Trophoblast cell (in vitro differentiated cells and primary cell): ENCODE results near the gene ATF6.

Source experiments
- DNase-seq, 2 donors: peaks; one replicate each; pipeline ENCODE4 v3.0.0-alpha.2; 2016
- H2AFZ ChIP-seq: 2 replicates; pipeline ENCODE4 v1.6.1; 2013; ENCODE audit warnings: low read length, moderate library complexity, mild to moderate bottlenecking; ENCODE audit not compliant: insufficient read depth, poor library complexity
- H2AK5ac ChIP-seq: 2 replicates; pipeline ENCODE4 v1.6.1; 2013; ENCODE audit warnings: mild to moderate bottlenecking, low read length
- H2BK120ac ChIP-seq: 2 replicates; pipeline ENCODE4 v1.6.1; 2013; ENCODE audit warnings: low read length, mild to moderate bottlenecking, moderate library complexity; ENCODE audit not compliant: insufficient read depth, poor library complexity
- H2BK12ac ChIP-seq: 2 replicates; pipeline ENCODE4 v1.6.1; 2013; ENCODE audit warnings: mild to moderate bottlenecking, low read length, moderate library complexity
- H2BK5ac ChIP-seq: 2 replicates; pipeline ENCODE4 v1.6.1; 2013; ENCODE audit warnings: low read length, low read depth, moderate library complexity, mild to moderate bottlenecking; ENCODE audit not compliant: poor library complexity
- H3K14ac ChIP-seq: 2 replicates; pipeline ENCODE4 v1.6.1; 2013; ENCODE audit warnings: mild to moderate bottlenecking, low read length
- H3K18ac ChIP-seq: 2 replicates; pipeline ENCODE4 v1.6.1; 2013; ENCODE audit warnings: mild to moderate bottlenecking, low read length
- H3K23ac ChIP-seq: 2 replicates; pipeline ENCODE4 v1.6.1; 2013; ENCODE audit warnings: low read length
- H3K27ac ChIP-seq: 2 replicates; pipeline ENCODE4 v1.5.1; 2013; ENCODE audit warnings: low read depth, mild to moderate bottlenecking, inconsistent platforms, low read length, moderate library complexity
- H3K27me3 ChIP-seq: 2 replicates; pipeline ENCODE4 v1.6.1; 2013; ENCODE audit warnings: inconsistent platforms, mild to moderate bottlenecking, low read length, moderate library complexity; ENCODE audit not compliant: insufficient read depth
- H3K36me3 ChIP-seq, 2 experiments: 1 replicate in 1 of 2; 2 replicates in 1 of 2; pipeline ENCODE4 v1.6.1; 2013; ENCODE audit warnings: low read length in 2 of 2, mild to moderate bottlenecking in 2 of 2, moderate library complexity in 1 of 2; ENCODE audit not compliant: insufficient read depth in 2 of 2, control insufficient read depth in 1 of 2
- H3K4ac ChIP-seq: 2 replicates; pipeline ENCODE4 v1.6.1; 2013; ENCODE audit warnings: low read depth, mild to moderate bottlenecking, low read length, moderate library complexity
- H3K4me1 ChIP-seq, 2 experiments: 1 replicate in 1 of 2; 2 replicates in 1 of 2; pipeline ENCODE4 v1.6.1; 2013; ENCODE audit warnings: low read length in 2 of 2, mild to moderate bottlenecking in 2 of 2, moderate library complexity in 1 of 2; ENCODE audit not compliant: insufficient read depth in 2 of 2, control insufficient read depth in 1 of 2
- H3K4me2 ChIP-seq: 2 replicates; pipeline ENCODE4 v1.6.1; 2013; ENCODE audit warnings: inconsistent platforms, mild to moderate bottlenecking, low read length, moderate library complexity
- H3K4me3 ChIP-seq: 2 replicates; pipeline ENCODE4 v1.5.1; 2013; ENCODE audit warnings: mild to moderate bottlenecking, low read depth, low read length, inconsistent platforms
- H3K79me1 ChIP-seq: one replicate; pipeline ENCODE4 v1.6.1; 2013; ENCODE audit warnings: low read length
- H3K79me2 ChIP-seq: 2 replicates; pipeline ENCODE4 v1.6.1; 2013; ENCODE audit warnings: low read length, mild to moderate bottlenecking; ENCODE audit not compliant: control insufficient read depth, insufficient read depth, poor library complexity
- H3K9ac ChIP-seq: 2 replicates; pipeline ENCODE4 v1.6.1; 2013; ENCODE audit warnings: mild to moderate bottlenecking, low read length
- H3K9me3 ChIP-seq: 2 replicates; pipeline ENCODE4 v1.6.1; 2013; ENCODE audit warnings: low read depth, mild to moderate bottlenecking, control low read depth, inconsistent platforms, low read length; ENCODE audit not compliant: insufficient read depth
- H4K12ac ChIP-seq: 2 replicates; pipeline ENCODE4 v1.6.1; 2013; ENCODE audit warnings: low read depth, mild to moderate bottlenecking, low read length, moderate library complexity
- H4K8ac ChIP-seq: 2 replicates; pipeline ENCODE4 v1.6.1; 2013; ENCODE audit warnings: low read depth, mild to moderate bottlenecking, low read length, moderate library complexity
- H4K91ac ChIP-seq: one replicate; pipeline ENCODE4 v1.6.1; 2013; ENCODE audit warnings: low read depth, mild to moderate bottlenecking, low read length, moderate library complexity
- WGBS: extraction: QIAGEN DNeasy Blood & Tissue Kit; methylation state at CpG from one replicate; pipeline ENCODE4 v1.1.7; 2013; ENCODE audit warnings: missing lambda C conversion rate; ENCODE audit not compliant: insufficient read length, insufficient coverage; ENCODE audit errors: extremely low coverage; 5-methylcytosine and 5-hydroxymethylcytosine counted together

ATF6 gene

DNA sequence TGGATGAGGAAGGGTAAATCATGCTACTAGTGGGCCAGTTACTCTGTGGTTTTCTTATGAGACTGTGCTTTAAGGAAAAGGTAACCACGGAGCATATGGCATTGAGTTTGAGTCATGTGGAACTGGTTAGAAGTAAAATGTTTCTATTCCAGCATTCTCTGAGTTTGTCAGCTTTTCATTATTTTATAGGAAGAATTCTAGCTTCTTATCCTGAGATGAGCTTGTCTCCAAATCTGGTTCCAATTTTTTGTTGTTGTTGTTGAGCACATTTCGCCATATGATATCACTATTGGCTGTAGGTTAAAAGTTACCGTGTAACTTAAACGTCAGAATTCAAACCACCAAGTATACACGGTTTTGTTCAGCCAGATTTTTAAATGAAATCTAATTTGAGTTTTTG lies 69.9 kb downstream of the ATF6 start:
- H3K4me1 ChIP-seq, result no peaks in the 10 kb centered on the region
- no peak overlapping the region for H3K4ac ChIP-seq
- H3K4me2 ChIP-seq, result no peak overlapping the region
- H3K18ac ChIP-seq, result no peak overlapping the region
- no CpG with 5 or more reads among the region's 5 CpGs for WGBS
- H3K23ac ChIP-seq, result no peak overlapping the region
- H2AFZ ChIP-seq, result no peak overlapping the region
- H3K27me3 ChIP-seq, result no peaks in the 10 kb centered on the region
- H3K79me1 ChIP-seq, result no peaks in the 10 kb centered on the region
- peaks cover 2% of the 10 kb centered on the region for H3K9me3 ChIP-seq
- H3K4me3 ChIP-seq, result no peak overlapping the region
- H2BK120ac ChIP-seq, result no peak overlapping the region
- H2BK5ac ChIP-seq, result no peak overlapping the region
- no peak overlapping the region for H2BK12ac ChIP-seq
- no peak overlapping the region for H4K12ac ChIP-seq
- H3K9ac ChIP-seq, result no peak overlapping the region
- no peak overlapping the region for H3K14ac ChIP-seq
- no peak overlapping the region for H4K8ac ChIP-seq
- H3K36me3 ChIP-seq, result peaks cover 0 to 2% of the 10 kb centered on the region in 2 experiments
- DNase-seq, result no peak
- no peak overlapping the region for H2AK5ac ChIP-seq
- H3K79me2 ChIP-seq, result no peaks in the 10 kb centered on the region
- H4K91ac ChIP-seq, result no peak overlapping the region
- no peak overlapping the region for H3K27ac ChIP-seq

DNA sequence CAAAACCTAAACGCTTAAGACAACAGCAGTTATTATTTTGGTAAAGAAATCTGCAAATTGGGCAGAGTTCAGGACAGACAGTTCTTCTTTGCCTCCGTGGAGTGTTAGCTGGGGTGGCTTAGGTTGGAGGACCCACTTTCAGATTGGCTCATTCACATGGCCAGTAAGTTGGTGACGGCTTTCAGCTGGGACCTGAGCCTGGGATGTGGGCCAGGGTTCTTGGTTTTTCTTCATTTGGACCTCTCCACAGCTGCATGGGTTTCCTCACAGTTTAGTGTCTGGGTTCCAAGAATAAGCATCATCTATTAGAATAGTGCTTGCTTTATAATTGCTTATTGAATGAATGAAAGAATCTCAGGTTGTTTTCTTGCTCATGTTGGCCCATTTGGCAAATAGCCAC lies 72.2 kb downstream of the ATF6 start:
- Histone ChIP-seq H4K8ac (no peak overlapping the region), H2BK120ac (no peak overlapping the region), H3K4me3 (no peak overlapping the region), H2BK12ac (no peak overlapping the region), H3K79me1 (no peaks in the 10 kb centered on the region), H3K79me2 (no peaks in the 10 kb centered on the region), H3K14ac (no peak overlapping the region), H3K4ac (no peak overlapping the region), H3K23ac (no peak overlapping the region), H4K91ac (no peak overlapping the region), H3K36me3 (peaks cover 3 to 4% of the 10 kb centered on the region in 2 experiments), H3K4me1 (no peaks in the 10 kb centered on the region), H3K27ac (no peak overlapping the region), H3K9ac (no peak overlapping the region), H2AFZ (no peak overlapping the region), H3K4me2 (no peak overlapping the region), H2BK5ac (no peak overlapping the region), H4K12ac (no peak overlapping the region), H2AK5ac (no peak overlapping the region), H3K27me3 (no peaks in the 10 kb centered on the region), H3K9me3 (no peaks in the 10 kb centered on the region), H3K18ac (no peak overlapping the region)
- no peak for DNase-seq
- WGBS, result no CpG with 5 or more reads among the region's 3 CpGs

GRCh38 chr1:161838885-161839284 lies 72.8 kb downstream of the ATF6 start:
- H3K4me1 ChIP-seq, result no peaks in the 10 kb centered on the region
- no peak overlapping the region for H3K23ac ChIP-seq
- no peak overlapping the region for H3K9ac ChIP-seq
- no peak for DNase-seq
- no peak overlapping the region for H3K4me3 ChIP-seq
- no peaks in the 10 kb centered on the region for H3K9me3 ChIP-seq
- H2AFZ ChIP-seq, result no peak overlapping the region
- no peaks in the 10 kb centered on the region for H3K79me1 ChIP-seq
- no peak overlapping the region for H4K8ac ChIP-seq
- H2AK5ac ChIP-seq, result no peak overlapping the region
- no peak overlapping the region for H2BK5ac ChIP-seq
- H4K12ac ChIP-seq, result no peak overlapping the region
- H3K18ac ChIP-seq, result no peak overlapping the region
- no peak overlapping the region for H4K91ac ChIP-seq
- H2BK12ac ChIP-seq, result no peak overlapping the region
- H3K27me3 ChIP-seq, result no peaks in the 10 kb centered on the region
- H2BK120ac ChIP-seq, result no peak overlapping the region
- H3K79me2 ChIP-seq, result no peaks in the 10 kb centered on the region
- peaks cover 3 to 4% of the 10 kb centered on the region in 2 experiments for H3K36me3 ChIP-seq
- H3K27ac ChIP-seq, result no peak overlapping the region
- no peak overlapping the region for H3K4me2 ChIP-seq
- H3K14ac ChIP-seq, result no peak overlapping the region
- H3K4ac ChIP-seq, result no peak overlapping the region

- Histone ChIP-seq H3K9ac (no peak overlapping the region), H4K8ac (no peak overlapping the region), H3K4me2 (no peak overlapping the region), H3K27ac (no peak overlapping the region), H3K27me3 (no peaks in the 10 kb centered on the region), H3K36me3 (peaks cover 3 to 4% of the 10 kb centered on the region in 2 experiments), H3K4me3 (no peak overlapping the region), H3K4me1 (no peaks in the 10 kb centered on the region), H3K79me1 (no peaks in the 10 kb centered on the region), H2AK5ac (no peak overlapping the region), H3K14ac (no peak overlapping the region), H3K79me2 (no peaks in the 10 kb centered on the region), H4K91ac (no peak overlapping the region), H3K23ac (no peak overlapping the region), H2BK120ac (no peak overlapping the region), H4K12ac (no peak overlapping the region), H3K4ac (no peak overlapping the region), H2AFZ (no peak overlapping the region), H3K9me3 (no peaks in the 10 kb centered on the region), H2BK12ac (no peak overlapping the region), H2BK5ac (no peak overlapping the region), H3K18ac (no peak overlapping the region)
- DNase-seq, result no peak
- no CpG with 5 or more reads among the region's 2 CpGs for WGBS
Measured at GRCh38 chr1:161839591-161839990, 73.5 kb downstream of the ATF6 start.
